Activated naive CD4-positive, alpha-beta T cell treated with anti-CD3 and anti-CD28 coated beads for 36 hours (primary cell): ENCODE results near the gene SGCA. TPM values are rescaled to one million over a fixed set of nuclear protein-coding genes. Genes with fewer than 3 reads are reported as not detected.

Source experiments
- CTCF ChIA-PET: fragments of 350-600 bp; sonication (Branson Sonifier 250); formaldehyde crosslinking; loops from one replicate; lab custom pipeline; 2021; ENCODE audit warnings: antibody characterized with exemption; lab: Charles Lee
- DNase-seq: peaks from one replicate; pipeline ENCODE4 v3.0.0-alpha.2; 2020
- H3K27ac Mint-ChIP-seq: one replicate; pipeline ENCODE4 v1.8.0; 2021; ENCODE audit warnings: mild to moderate bottlenecking, mixed read lengths
- H3K27me3 Mint-ChIP-seq: one replicate; pipeline ENCODE4 v1.8.0; 2021; ENCODE audit warnings: low read depth, mixed read lengths
- H3K36me3 Mint-ChIP-seq: one replicate; pipeline ENCODE4 v1.8.0; 2021; ENCODE audit warnings: low read depth, mixed read lengths
- H3K4me1 Mint-ChIP-seq: one replicate; pipeline ENCODE4 v1.8.0; 2021; ENCODE audit warnings: low read depth, mixed read lengths
- H3K4me3 Mint-ChIP-seq: one replicate; pipeline ENCODE4 v1.8.0; 2021; ENCODE audit warnings: mild to moderate bottlenecking, moderate library complexity, mixed read lengths
- H3K9me3 Mint-ChIP-seq: one replicate; pipeline ENCODE4 v1.8.0; 2021; ENCODE audit warnings: mixed read lengths
- intact Hi-C: fragments of 100-400 bp; cut with micrococcal nuclease; formaldehyde crosslinking; loops from one replicate; pipeline ENCODE4 v1.15.1; 2023
- total RNA-seq, 2 experiments: library from RNA; stranded (reverse); gene quantifications; one replicate each; pipeline ENCODE4 v1.2.3, GENCODE V29; 2021

Gene SGCA
- under 1 TPM in 1 of 2 experiments, not detected in 1; 0.14 TPM for total RNA-seq

DNA sequence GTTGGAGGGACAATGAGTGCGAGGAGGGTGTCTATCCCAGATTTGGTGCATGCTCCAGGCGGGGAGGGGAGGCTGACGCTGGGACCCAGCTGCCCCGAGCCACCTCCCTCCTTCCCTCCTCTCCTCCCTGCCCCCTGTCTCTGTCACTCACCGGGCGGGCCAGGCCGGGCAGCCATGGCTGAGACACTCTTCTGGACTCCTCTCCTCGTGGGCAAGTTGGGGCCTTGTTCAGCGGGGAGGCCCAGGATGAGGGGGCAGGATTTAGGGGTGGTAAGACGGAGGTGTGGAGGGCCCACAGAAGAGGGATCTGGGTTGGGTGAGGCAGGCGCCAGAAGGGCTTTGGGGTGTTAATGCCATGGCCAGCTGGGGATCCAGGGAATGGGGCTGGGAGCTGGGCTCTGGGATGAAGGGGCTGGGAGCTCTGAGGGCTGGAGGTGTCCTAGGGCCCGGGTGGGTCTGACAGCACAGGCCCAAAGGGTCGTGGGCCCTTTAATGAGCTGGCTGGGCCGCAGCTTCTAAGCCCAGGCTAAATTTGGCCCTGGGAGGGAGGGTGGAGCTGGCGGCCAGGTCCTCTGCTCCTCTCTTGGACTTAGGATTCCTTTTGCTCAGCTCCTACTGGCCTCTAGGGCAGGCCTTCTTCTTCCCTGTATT lies at the start of gene SGCA:
Gene SGCA (plus strand): TSS at position 139 of the 651 bp plus-strand sequence. CDS start 36 bp downstream, at position 175.
- intact Hi-C loops: no loop called here
- H3K9me3 Mint-ChIP-seq: no peaks in the 10 kb centered on the region
- no peak within 1 kb of the TSS for H3K27ac Mint-ChIP-seq
- H3K36me3 Mint-ChIP-seq: no peaks in the 10 kb centered on the region
- H3K4me3 Mint-ChIP-seq: no peak within 1 kb of the TSS
- CTCF ChIA-PET: interaction anchor here (1.3 to 1.4 kb wide), 2 partner anchors 8 to 196 kb away, joined by 3 read pairs; no protein-coding TSS in a partner anchor
- DNase-seq: no peak
- H3K4me1 Mint-ChIP-seq: peaks cover 37% of the 10 kb centered on the region
- no peaks in the 10 kb centered on the region for H3K27me3 Mint-ChIP-seq

DNA sequence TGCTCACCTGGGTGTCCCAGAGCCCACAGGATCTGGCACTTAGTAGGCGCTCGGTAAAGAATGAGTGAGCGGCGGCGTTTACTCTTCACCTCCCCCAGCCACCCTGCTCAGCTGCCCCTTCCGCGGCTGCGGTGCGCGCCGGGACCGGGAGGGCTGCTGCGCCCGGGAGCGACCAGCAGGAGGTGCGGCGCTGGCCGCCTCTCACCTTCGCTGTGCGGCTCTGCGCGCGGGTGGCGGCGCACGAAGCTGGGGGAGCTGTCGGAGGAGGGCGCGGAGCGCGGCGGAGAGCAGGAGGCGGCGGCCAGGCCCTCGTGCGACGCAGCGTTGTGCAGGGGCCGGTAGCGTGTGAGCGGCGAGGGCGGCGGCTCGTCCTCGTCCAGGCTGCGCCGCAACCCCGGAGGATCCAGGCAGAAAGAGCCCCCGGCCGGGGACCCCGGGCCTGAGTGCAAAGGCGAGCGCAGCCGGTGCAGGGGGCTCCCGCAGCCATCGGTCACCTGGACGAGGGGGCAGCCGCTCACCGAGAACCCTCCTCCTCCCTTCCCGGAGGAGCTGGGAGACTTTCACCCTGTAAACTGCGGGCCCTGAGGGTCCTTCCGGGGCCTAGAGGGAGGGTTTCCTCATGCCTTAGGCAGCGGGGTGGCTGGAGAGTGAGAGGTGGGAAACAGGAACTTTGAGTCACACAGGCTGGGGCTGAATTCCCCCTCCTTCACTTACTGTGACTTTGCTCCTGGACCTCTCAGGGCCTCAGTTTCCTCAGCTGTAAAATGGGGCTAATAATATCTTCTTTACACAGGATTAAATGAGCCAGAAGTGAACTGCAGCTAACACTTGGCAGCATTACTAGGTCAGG lies 48.4 kb upstream of the SGCA start:
- intact Hi-C loops: loop anchor here (2.0 to 5.0 kb wide), 3 partner anchors 33 to 155 kb away; partner anchors contain the start of genes PPP1R9B and TMEM92
- Mint-ChIP-seq H3K9me3 (no peaks in the 10 kb centered on the region), H3K27ac (no peak overlapping the region), H3K27me3 (peaks cover 28% of the 10 kb centered on the region), H3K4me1 (peaks cover 7% of the 10 kb centered on the region), H3K4me3 (peak overlapping the region; percentile 44), H3K36me3 (no peaks in the 10 kb centered on the region)
- CTCF ChIA-PET: interaction anchor here (0.5 to 6.2 kb wide), 21 partner anchors 9 to 707 kb away, joined by 3 to 29 read pairs (median 4); partner anchors contain the start of genes COL1A1, PDK2 and XYLT2
- DNase-seq: peak; percentile 70

DNA sequence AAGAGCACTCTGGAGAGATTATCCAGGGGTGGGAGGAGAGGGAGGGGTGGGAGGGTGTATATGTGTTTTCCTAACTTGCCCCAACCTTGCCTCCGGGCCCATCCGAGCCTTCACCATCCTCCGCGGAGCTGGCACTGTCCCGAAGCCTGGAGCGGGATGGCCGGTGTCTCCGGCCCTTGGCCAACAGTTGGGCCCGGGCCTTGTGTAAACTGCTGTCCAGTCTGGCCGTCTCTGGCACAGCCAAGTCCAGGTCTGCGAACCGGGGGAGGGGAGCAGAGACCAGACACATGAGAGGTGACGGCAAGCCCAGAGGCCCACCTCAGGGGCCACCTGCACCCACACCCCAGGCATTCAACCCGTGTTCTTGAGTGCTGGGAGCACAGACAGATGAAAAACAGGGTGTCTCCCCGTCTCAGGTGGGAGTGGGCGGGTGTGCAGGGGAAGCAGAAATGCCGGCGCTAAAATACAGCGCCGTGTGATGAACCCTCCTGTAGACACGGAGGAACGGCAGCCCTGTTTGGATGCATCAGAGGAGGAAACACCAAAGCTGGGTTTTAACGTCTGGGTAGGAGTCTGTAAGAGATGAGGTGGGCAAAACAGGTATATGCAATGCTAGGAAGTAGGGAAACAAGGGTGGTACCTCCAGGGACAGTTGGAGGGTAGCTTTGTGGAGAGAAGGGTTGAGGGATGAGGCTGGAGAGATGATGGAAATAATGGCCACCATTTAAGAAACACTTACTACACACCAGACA lies 47.6 kb upstream of the SGCA start:
- no peak for DNase-seq
- Mint-ChIP-seq H3K4me3 (no peak overlapping the region), H3K4me1 (peaks cover 7% of the 10 kb centered on the region), H3K36me3 (no peaks in the 10 kb centered on the region), H3K27ac (no peak overlapping the region), H3K27me3 (peaks cover 30% of the 10 kb centered on the region), H3K9me3 (no peaks in the 10 kb centered on the region)
- CTCF ChIA-PET: interaction anchor here (0.5 to 6.2 kb wide), 15 partner anchors 14 to 296 kb away, joined by 3 to 29 read pairs (median 6); no protein-coding TSS in a partner anchor
- intact Hi-C loops: loop anchor here (5.0 kb wide), 2 partner anchors 59 to 154 kb away; partner anchors contain the start of gene TMEM92

DNA sequence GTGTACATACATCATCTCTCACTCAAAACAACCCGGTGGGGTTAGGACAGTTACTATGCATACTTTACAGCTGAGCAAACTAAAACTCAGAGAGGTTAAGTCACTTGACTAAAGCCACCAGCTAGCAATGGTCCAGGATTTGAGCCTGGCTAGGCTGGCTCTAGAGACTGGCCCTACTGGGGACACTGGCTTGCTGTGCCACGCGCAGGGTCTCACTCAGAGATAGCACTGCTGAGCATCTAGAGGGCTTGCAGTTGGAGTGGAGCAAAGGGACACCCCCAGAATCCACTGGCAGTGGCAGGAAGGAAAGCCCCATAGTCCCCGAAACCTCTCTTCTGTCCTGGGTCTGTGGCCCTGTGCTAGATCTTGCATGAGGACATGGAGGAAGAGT lies 47.0 kb upstream of the SGCA start:
- no peak overlapping the region for H3K4me3 Mint-ChIP-seq
- DNase-seq: no peak

DNA sequence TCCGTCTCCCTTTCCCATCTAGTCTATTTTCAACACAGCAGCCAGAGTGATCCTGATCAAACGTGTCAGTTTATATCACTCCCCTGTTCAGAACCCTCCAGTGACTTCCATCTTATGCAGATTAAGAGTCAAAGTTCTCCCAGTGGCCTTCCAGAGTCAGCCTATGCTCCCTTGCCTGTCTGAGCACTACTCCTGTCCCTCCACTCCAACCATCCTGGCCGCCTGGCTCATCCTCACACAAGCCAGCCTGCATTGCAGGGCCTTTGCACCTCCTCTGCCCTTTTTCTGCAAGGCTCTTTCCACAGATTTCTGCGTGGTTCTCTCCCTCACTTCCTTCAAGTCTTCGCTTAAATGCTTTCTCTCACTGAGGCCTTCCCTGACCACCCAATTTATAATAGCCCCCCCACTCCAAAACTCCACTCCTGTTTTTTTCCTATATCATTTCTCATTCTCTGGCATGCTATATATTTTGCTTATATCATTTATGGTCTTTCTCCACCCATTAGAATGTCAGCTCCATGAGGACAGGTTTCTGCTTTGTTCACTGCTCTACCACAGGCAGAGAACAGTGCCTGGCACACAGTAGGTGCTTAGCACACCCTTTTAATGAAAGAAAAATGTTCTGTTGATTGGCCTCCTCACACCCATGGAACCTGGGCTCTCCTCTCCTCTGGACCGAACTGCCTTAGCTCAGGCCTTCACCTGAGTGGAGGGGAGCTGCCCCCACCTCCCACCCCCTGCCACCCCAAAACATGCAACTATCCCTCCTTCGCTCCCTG lies 45.1 kb upstream of the SGCA start:
- Mint-ChIP-seq H3K9me3 (no peaks in the 10 kb centered on the region), H3K4me3 (no peak overlapping the region), H3K27ac (no peak overlapping the region), H3K36me3 (no peaks in the 10 kb centered on the region), H3K4me1 (peaks cover 7% of the 10 kb centered on the region), H3K27me3 (peaks cover 23% of the 10 kb centered on the region)
- DNase-seq: no peak
- intact Hi-C loops: no loop called here
- CTCF ChIA-PET: interaction anchor here (0.6 to 2.6 kb wide), 3 partner anchors 27 to 132 kb away, joined by 3 to 13 read pairs (median 4); no protein-coding TSS in a partner anchor

More for the DNA sequence above, 47.0 kb upstream of the SGCA start:
- Mint-ChIP-seq H3K36me3 (no peaks in the 10 kb centered on the region), H3K9me3 (no peaks in the 10 kb centered on the region), H3K27me3 (peaks cover 30% of the 10 kb centered on the region), H3K4me1 (peaks cover 7% of the 10 kb centered on the region), H3K27ac (no peak overlapping the region)
- CTCF ChIA-PET: interaction anchor here (0.6 to 6.2 kb wide), 6 partner anchors 21 to 297 kb away, joined by 3 to 29 read pairs (median 8); no protein-coding TSS in a partner anchor
- intact Hi-C loops: loop anchor here (5.0 kb wide), 2 partner anchors 58 to 153 kb away; partner anchors contain the start of gene TMEM92

DNA sequence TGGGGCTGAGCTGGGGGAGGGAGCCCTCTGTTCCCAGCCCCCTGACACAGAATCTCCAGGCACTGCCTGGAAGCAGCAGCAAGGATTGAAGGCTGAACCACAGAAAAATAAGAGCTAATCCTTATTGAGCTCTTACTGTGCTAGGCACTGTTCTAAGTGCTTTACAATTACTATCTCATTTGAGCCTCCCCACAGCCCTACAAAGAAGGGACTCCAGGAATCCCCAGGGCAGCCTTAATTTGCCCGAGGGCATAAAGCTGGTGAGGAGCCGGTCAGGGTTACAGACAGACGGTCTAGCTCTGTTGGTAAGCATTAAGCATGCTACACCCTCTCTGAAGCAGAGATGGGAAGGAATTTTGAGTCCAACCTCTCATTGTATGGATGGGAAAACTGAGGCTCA lies 42.9 kb upstream of the SGCA start:
- Mint-ChIP-seq H3K27me3 (peaks cover 11% of the 10 kb centered on the region), H3K4me1 (no peaks in the 10 kb centered on the region), H3K27ac (no peak overlapping the region), H3K9me3 (no peaks in the 10 kb centered on the region), H3K4me3 (no peak overlapping the region), H3K36me3 (no peaks in the 10 kb centered on the region)
- CTCF ChIA-PET: interaction anchor here (1.1 to 2.8 kb wide), 5 partner anchors 8 to 116 kb away, joined by 4 to 11 read pairs (median 5); no protein-coding TSS in a partner anchor
- no peak for DNase-seq
- intact Hi-C loops: no loop called here

DNA sequence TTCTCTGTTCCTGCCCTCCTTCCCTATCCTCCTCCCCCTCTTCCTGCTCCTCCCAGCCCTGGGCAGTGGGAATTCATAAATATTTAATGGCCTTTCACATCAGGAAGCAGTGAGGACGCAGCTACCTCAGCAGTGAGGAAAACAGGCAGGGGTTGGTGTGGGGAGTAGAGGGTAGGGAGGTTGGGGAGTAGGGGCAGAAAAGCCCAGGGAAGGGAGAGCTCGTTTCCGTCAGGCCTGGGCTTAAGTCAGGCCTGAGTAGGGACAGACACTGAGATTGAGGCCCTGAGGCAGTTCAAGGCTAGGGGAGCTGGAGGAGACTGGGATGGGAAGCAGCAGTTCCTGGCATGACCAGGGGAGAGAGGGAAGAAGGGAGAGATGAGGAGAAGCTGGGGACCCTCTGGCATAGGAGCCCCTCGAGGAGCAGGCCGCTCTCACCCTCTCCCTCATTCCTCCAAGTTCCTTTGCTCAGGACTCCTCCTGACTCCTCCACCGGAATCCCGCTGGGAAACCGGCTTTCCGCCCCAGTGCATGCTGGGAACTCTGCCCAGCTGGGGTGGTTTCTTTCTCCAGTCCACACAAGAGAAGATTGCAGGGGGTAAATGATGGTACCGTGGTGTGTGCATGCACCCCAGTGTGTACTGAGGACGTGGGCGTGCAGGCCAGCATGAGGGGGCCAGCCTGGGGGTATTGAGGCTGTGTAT lies 42.0 kb upstream of the SGCA start:
- peaks cover 14% of the 10 kb centered on the region for H3K27me3 Mint-ChIP-seq
- CTCF ChIA-PET: interaction anchor here (1.7 to 2.8 kb wide), 3 partner anchors 9 to 29 kb away, joined by 4 to 11 read pairs (median 5); no protein-coding TSS in a partner anchor
- H3K4me3 Mint-ChIP-seq: no peak overlapping the region
- H3K4me1 Mint-ChIP-seq: peaks cover 4% of the 10 kb centered on the region
- H3K9me3 Mint-ChIP-seq: no peaks in the 10 kb centered on the region
- H3K27ac Mint-ChIP-seq: no peak overlapping the region
- no peak for DNase-seq
- intact Hi-C loops: no loop called here
- no peaks in the 10 kb centered on the region for H3K36me3 Mint-ChIP-seq

DNA sequence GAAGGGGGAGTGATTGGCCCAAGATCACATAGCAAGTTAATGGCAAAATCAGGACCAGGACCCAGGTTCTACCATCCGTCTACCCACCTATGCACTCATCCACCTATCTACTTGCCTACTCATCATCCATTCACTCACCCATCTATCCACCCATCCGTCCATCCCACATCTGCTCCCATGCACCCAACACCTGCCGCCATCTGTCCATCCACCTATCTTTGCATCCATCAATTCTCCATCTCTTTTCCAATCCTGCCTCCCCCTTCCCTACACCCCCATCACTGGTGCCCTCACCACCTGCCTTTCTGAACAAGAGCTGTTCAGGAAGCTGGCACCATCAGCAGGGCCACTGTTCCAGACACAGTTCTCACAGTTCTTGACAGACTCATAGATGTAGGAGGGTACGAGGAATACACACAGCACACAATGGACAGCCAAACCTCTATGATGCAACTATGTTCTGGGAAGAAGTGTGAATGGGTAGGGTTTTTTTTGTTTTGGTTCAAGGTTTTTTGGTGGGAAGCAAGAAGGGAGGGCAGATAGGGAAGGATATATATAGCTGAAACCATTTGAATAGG lies 40.3 kb upstream of the SGCA start:
- no peaks in the 10 kb centered on the region for H3K9me3 Mint-ChIP-seq
- peaks cover 17% of the 10 kb centered on the region for H3K27me3 Mint-ChIP-seq
- intact Hi-C loops: no loop called here
- H3K4me1 Mint-ChIP-seq: peaks cover 9% of the 10 kb centered on the region
- no peak overlapping the region for H3K4me3 Mint-ChIP-seq
- DNase-seq: no peak
- H3K36me3 Mint-ChIP-seq: no peaks in the 10 kb centered on the region
- CTCF ChIA-PET: interaction anchor here (0.8 to 1.7 kb wide), 5 partner anchors 9 to 53 kb away, joined by 3 to 5 read pairs (median 4); partner anchors contain the start of gene PDK2
- no peak overlapping the region for H3K27ac Mint-ChIP-seq

DNA sequence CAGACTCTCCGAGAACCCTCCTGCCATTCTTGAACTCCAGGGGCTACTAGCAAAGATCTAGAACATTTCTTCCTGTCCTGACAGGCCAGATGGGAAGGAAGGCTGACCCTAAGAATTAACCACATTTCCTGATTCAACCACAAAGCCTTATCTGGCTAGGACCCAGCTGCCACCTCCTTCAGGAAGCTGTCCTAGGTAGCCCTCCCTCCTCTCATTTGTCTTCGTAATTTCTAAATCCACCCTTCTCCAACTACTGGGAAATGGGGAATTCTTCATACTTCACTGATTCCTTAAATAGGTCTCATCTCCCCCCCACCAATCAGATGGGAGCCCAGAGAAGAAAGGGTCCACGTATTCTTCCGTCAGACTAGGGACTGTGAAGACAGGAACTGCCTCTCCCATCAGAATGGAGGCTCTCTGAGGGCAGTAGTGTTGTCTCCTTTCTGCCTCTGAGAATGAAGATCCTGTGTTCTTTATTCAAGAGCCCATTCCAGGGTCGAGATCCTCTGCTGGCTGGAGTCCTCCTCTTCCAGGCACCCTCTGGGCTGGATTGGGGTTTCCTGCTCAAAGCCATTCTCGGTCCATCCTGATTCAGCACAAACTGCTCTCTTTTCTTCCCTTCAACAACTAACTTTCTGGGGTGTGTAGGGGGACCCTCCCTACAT lies 38.0 kb upstream of the SGCA start:
- no peak for DNase-seq
- Mint-ChIP-seq H3K27ac (no peak overlapping the region), H3K9me3 (no peaks in the 10 kb centered on the region), H3K27me3 (peaks cover 17% of the 10 kb centered on the region), H3K36me3 (peaks cover 5% of the 10 kb centered on the region), H3K4me3 (no peak overlapping the region), H3K4me1 (peaks cover 24% of the 10 kb centered on the region)
- intact Hi-C loops: no loop called here
- CTCF ChIA-PET: no interaction called here
